GM12872 (cell line): ENCODE results near the gene USP24.

Experiments used
- TF ChIP-seq, protein P1 (sequence below): IDR thresholded peaks from 3 replicates; pipeline ENCODE4 v1.5.1; 2011; ENCODE audit warnings: low read depth, mild to moderate bottlenecking, low read length, moderate library complexity; ENCODE audit not compliant: insufficient read depth

USP24 gene

DNA sequence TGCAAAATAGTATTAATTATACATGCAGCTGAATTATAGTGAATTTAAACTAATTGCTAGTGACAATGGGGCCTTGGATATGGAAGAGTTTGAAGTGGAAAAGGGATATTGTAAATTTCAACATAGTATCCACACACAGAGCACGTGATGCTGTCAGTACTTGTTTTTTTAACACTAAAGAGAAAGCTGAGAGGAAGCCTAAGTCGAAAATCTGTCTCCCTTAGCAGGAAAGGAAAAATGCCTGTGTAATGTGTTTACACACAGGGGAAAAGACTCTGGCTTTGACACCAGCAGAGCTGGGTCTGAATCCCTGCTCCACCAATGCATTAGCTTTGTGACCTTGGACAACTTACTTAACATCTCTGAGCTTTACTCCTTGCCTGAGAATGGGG is 133.3 kb downstream of the USP24 start:
- TF ChIP-seq, protein P1, sequence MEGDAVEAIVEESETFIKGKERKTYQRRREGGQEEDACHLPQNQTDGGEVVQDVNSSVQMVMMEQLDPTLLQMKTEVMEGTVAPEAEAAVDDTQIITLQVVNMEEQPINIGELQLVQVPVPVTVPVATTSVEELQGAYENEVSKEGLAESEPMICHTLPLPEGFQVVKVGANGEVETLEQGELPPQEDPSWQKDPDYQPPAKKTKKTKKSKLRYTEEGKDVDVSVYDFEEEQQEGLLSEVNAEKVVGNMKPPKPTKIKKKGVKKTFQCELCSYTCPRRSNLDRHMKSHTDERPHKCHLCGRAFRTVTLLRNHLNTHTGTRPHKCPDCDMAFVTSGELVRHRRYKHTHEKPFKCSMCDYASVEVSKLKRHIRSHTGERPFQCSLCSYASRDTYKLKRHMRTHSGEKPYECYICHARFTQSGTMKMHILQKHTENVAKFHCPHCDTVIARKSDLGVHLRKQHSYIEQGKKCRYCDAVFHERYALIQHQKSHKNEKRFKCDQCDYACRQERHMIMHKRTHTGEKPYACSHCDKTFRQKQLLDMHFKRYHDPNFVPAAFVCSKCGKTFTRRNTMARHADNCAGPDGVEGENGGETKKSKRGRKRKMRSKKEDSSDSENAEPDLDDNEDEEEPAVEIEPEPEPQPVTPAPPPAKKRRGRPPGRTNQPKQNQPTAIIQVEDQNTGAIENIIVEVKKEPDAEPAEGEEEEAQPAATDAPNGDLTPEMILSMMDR, result no peak

DNA sequence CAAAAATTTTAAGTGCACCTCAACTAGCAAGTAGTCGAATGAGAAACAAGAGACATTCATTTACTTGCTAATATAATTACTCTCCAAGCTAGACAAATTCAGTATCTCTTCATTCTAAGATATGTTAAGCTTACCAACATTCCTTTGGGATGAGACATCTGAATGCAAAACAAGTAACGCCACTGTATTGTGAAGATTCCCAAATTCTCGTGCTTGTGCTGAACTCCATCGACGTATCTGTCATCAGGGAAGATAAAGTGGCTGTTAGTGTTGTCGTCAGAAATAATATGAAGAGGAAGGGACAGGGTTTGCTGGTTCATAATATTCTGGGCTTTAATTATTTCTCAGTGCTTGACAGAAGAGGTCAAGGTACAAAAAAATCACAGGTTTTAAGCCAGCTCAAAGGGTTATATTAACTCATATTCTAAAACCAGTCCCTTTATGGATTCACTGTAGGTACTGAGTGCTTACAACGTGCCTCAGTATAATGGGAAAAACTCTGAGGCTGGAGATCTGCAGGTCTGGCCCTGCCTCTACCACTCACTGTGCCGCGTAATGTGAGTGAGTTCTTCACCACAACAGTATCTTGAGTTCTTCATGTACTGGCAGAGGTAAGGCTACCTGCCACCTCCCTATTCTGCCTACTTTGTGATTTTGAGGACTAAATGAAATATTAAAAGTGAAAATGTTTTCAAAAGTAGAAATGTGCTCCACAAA is 133.8 kb downstream of the USP24 start:
- TF ChIP-seq, protein P1, result no peak

DNA sequence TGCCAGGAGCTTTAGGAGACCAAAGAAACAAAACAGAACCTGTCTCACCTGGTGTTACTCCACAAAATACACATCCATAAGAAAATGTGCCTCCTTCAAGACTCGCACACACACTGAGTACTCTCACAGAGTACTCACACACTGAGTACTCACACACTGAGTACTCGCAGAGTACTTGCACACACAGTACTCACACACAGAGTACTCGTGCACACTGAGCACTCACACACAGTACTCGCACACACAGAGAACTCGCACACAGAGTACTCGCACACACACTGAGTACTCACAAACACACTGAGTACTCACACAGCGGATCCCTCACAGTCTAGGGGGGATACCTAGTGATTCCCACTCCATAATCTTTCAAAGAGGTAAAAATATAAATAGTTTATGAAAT is 135.5 kb downstream of the USP24 start:
- TF ChIP-seq, protein P1, result no peak

DNA sequence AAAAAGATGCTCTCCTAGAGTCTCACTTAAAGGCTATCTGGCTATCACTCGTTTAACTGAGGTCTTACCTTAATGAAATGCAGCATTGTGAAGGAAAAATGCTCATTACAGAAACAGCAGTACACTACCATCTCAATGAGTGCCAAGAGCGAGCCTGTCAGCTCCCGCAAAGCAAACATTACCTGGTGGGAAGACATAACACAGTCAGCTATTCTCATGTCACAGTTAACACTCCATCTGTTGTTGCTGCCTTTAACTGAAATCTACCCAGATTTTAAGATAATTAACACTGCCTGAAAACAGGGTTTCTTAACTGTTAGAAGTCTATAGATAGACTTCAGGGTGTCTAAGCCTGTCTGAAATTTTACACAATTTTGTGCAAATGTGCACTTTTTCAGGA is 136.7 kb downstream of the USP24 start:
- TF ChIP-seq, protein P1, result no peak

DNA sequence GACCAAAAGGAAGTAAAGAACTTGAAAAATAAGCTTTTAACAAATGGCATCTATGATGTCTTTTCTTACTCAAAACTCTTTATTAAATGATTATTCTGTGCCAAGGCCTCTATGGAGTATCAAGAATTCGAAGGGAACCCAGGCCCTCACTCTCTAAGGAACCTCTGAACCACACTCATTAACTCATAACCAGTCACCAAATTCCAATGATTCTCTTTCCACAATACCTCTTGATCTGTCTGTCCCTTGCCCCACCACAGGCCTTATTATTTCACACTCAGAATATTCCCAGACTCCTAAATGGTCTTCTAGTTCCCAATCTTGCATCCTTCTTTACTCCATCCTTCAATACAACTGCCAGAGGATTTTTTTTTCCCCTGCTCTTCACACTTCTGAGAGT is 138.8 kb downstream of the USP24 start:
- TF ChIP-seq, protein P1, result no peak

DNA sequence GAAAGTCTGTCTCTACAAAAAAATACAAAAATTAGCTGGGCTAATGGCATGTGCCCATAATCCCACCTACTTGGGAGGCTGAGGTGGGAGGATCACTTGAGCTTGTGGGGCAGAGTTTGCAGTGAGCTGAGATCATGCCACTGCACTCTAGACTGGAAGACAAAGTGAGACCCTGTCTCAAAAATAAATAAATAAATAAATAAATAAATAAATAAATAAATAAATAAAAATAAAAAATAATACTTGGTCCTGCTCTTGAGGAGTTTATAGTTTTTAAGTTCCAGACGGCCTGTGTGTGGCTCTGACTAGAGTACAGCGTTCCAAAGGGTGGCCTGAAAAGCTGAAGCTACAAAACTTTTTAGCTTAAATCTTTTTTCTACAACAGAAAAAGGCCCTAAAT is 140.7 kb downstream of the USP24 start:
- TF ChIP-seq, protein P1, result no peak

DNA sequence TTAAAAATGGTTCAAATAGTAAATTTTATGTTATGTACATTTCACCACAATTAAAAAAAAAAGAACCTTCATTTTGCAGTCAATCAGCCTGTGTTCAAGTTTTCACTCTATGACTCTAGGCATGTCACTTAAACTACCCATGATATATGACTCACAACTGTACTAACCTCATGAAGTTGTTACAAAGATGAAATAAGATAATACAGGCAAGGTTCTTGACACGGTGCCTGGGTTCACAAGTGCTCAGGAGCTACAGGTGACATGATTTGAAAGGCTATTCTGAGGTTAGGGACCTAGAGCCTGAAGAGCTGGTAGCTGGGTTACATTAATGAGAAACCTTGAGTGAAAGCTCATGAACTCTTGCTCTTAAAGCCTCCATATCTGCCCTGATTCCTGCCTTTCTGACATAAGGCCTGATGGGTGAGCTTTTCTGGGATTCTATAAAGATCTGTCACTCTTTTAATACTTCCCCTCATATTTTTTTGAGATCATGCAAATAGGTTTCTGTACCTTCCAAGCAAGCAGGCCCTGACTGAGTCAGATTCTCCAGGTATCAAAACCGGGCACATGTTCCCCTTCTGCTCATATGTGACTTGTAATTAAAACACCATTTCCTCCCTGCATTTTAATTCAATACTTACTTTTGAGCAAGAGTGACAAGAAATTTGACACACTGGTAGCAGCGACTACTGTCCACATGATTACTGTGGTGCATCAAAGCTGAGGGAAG is 141.8 kb downstream of the USP24 start:
- TF ChIP-seq, protein P1, result no peak
